ENCODE data around the gene CCSER1.
"Not testable (repeated sequence)": the region's sequence is repeated elsewhere in the genome, so short reads cannot be mapped to it uniquely, and the experiment has no call there.

CCSER1 gene

GRCh38 chr4:91114386-91114785 is 987.2 kb downstream of the CCSER1 start:
- DNase-seq (ENCODE audit: low read depth in 1 of 2, low spot score in 1 of 2), result no peak

- no peak for DNase-seq (ENCODE audit: low read depth in 1 of 2, low spot score in 1 of 2)
These were observed 989.7 kb downstream of the CCSER1 start for GRCh38 chr4:91116861-91117260.

GRCh38 chr4:91118597-91118996 is 991.4 kb downstream of the CCSER1 start:
- DNase-seq (ENCODE audit: low read depth in 1 of 2, low spot score in 1 of 2), result no peak

- DNase-seq (ENCODE audit: low read depth in 1 of 2, low spot score in 1 of 2), result no peak
These were observed 996.5 kb downstream of the CCSER1 start for GRCh38 chr4:91123742-91124141.

GRCh38 chr4:91127192-91127591 is 1000.0 kb downstream of the CCSER1 start:
- no peak for DNase-seq (ENCODE audit: low read depth in 1 of 2, low spot score in 1 of 2)

- DNase-seq (ENCODE audit: low read depth in 1 of 2, low spot score in 1 of 2), result no peak
These were observed 1000.6 kb downstream of the CCSER1 start for GRCh38 chr4:91127831-91128230.

GRCh38 chr4:91128519-91128918 is 1001.3 kb downstream of the CCSER1 start:
- DNase-seq (ENCODE audit: low read depth in 1 of 2, low spot score in 1 of 2), result no peak

GRCh38 chr4:91147067-91147466 is 1019.9 kb downstream of the CCSER1 start:
- DNase-seq (ENCODE audit: low read depth in 1 of 2, low spot score in 1 of 2), result no peak

- not testable (repeated sequence) for DNase-seq (ENCODE audit: low read depth in 1 of 2, low spot score in 1 of 2)
These were observed 1026.8 kb downstream of the CCSER1 start for GRCh38 chr4:91154041-91154440.

- not testable (repeated sequence) for DNase-seq (ENCODE audit: low read depth in 1 of 2, low spot score in 1 of 2)
These were observed 1040.9 kb downstream of the CCSER1 start for GRCh38 chr4:91167864-91168653.

GRCh38 chr4:91170768-91171167 is 1043.6 kb downstream of the CCSER1 start:
- no peak for DNase-seq (ENCODE audit: low read depth in 1 of 2, low spot score in 1 of 2)

- no peak for DNase-seq (ENCODE audit: low read depth in 1 of 2, low spot score in 1 of 2)
These were observed 1044.0 kb downstream of the CCSER1 start for GRCh38 chr4:91171217-91171616.

GRCh38 chr4:91185061-91185460 is 1057.9 kb downstream of the CCSER1 start:
- not testable (repeated sequence) for DNase-seq (ENCODE audit: low read depth in 1 of 2, low spot score in 1 of 2)

GRCh38 chr4:91198951-91199350 is 1071.8 kb downstream of the CCSER1 start:
- no peak for DNase-seq (ENCODE audit: low read depth in 1 of 2, low spot score in 1 of 2)

GRCh38 chr4:91207535-91207934 is 1080.3 kb downstream of the CCSER1 start:
- DNase-seq (ENCODE audit: low read depth in 1 of 2, low spot score in 1 of 2), result no peak

- no peak for DNase-seq (ENCODE audit: low read depth in 1 of 2, low spot score in 1 of 2)
These were observed 1085.0 kb downstream of the CCSER1 start for GRCh38 chr4:91212211-91212610.

GRCh38 chr4:91217831-91218403 is 1090.7 kb downstream of the CCSER1 start:
- DNase-seq (ENCODE audit: low read depth in 1 of 2, low spot score in 1 of 2), result not testable (repeated sequence)

GRCh38 chr4:91220315-91220714 is 1093.1 kb downstream of the CCSER1 start:
- no peak for DNase-seq (ENCODE audit: low read depth in 1 of 2, low spot score in 1 of 2)

- DNase-seq (ENCODE audit: low read depth in 1 of 2, low spot score in 1 of 2), result no peak
These were observed 1094.8 kb downstream of the CCSER1 start for GRCh38 chr4:91222014-91222413.

- no peak for DNase-seq (ENCODE audit: low read depth in 1 of 2, low spot score in 1 of 2)
These were observed 1099.7 kb downstream of the CCSER1 start for GRCh38 chr4:91226867-91227266.

- DNase-seq (ENCODE audit: low read depth in 1 of 2, low spot score in 1 of 2), result no peak
These were observed 1101.5 kb downstream of the CCSER1 start for GRCh38 chr4:91228659-91229058.

GRCh38 chr4:91233164-91233563 is 1106.0 kb downstream of the CCSER1 start:
- DNase-seq (ENCODE audit: low read depth in 1 of 2, low spot score in 1 of 2), result no peak

GRCh38 chr4:91243132-91243531 is 1115.9 kb downstream of the CCSER1 start:
- no peak for DNase-seq (ENCODE audit: low read depth in 1 of 2, low spot score in 1 of 2)

Data from activated CD4-positive, alpha-beta T cell treated with anti-CD3 and anti-CD28 coated beads, Interleukin-2, amount 50 U/mL, for 24 hours (primary cell).